Activated naive CD4-positive, alpha-beta T cell treated with anti-CD3 and anti-CD28 coated beads, Interleukin-2, amount 50 U/mL, for 72 hours (primary cell): ENCODE data around the gene FILIP1L. TPM values are rescaled to one million over a fixed set of nuclear protein-coding genes. Genes with fewer than 3 reads are reported as not detected.

Experiments
- ATAC-seq, 2 donors: fragments of 150-1000 bp; cut with Tn5 transposase; 2 replicates each; pipeline ENCODE4 v1.10.0; 2021; ENCODE audit warnings: mild to moderate bottlenecking in 2 of 2, moderate library complexity in 2 of 2
- DNase-seq, 2 donors: peaks; one replicate each; pipeline ENCODE4 v3.0.0; 2021 to 2022; ENCODE audit warnings: low spot score in 2 of 2
- H3K27ac Mint-ChIP-seq, 2 donors: one replicate each; pipeline ENCODE4 v1.8.0; 2022; ENCODE audit warnings: mild to moderate bottlenecking in 2 of 2, mixed read lengths in 2 of 2
- H3K36me3 Mint-ChIP-seq, 2 donors: one replicate each; pipeline ENCODE4 v1.8.0; 2022; ENCODE audit warnings: mixed read lengths in 2 of 2
- H3K9me3 Mint-ChIP-seq, 2 donors: one replicate each; pipeline ENCODE4 v1.8.0; 2022; ENCODE audit warnings: mixed read lengths in 2 of 2
- total RNA-seq, 2 donors: library from RNA; stranded (reverse); gene quantifications; one replicate each; pipeline ENCODE4 v1.2.3, GENCODE V29; 2022

The FILIP1L gene
- total RNA-seq, 2 donors from 2014 or later = 0.08 to 0.09 TPM

- Mint-ChIP-seq H3K9me3 (no peaks in the 10 kb centered on the region), H3K27ac (no peak overlapping the region)
- ATAC-seq = no peak
Measured at GRCh38 chr3:99881121-99881524, 233.2 kb downstream of the FILIP1L start.

GRCh38 chr3:99879275-99879674, 235.0 kb downstream of the FILIP1L start:
- H3K27ac Mint-ChIP-seq = peak overlapping the region in 1 of 2 donors; percentile 19

More at GRCh38 chr3:99881121-99881524, 233.2 kb downstream of the FILIP1L start:
- DNase-seq = no peak
- peaks cover 6% of the 10 kb centered on the region in 2 donors for H3K36me3 Mint-ChIP-seq

GRCh38 chr3:99878005-99878404, 236.3 kb downstream of the FILIP1L start:
- ATAC-seq (no peak), DNase-seq (no peak)
- no peaks in the 10 kb centered on the region for H3K36me3 Mint-ChIP-seq
- H3K27ac Mint-ChIP-seq = no peak overlapping the region
- no peaks in the 10 kb centered on the region for H3K9me3 Mint-ChIP-seq

More at GRCh38 chr3:99879275-99879674, 235.0 kb downstream of the FILIP1L start:
- no peak for ATAC-seq
- no peaks in the 10 kb centered on the region for H3K9me3 Mint-ChIP-seq
- no peak for DNase-seq
- H3K36me3 Mint-ChIP-seq = no peaks in the 10 kb centered on the region

- no peaks in the 10 kb centered on the region for H3K36me3 Mint-ChIP-seq
- no peak overlapping the region for H3K27ac Mint-ChIP-seq
- no peaks in the 10 kb centered on the region for H3K9me3 Mint-ChIP-seq
- DNase-seq (no peak), ATAC-seq (no peak)
Measured at GRCh38 chr3:99877031-99877579, 237.2 kb downstream of the FILIP1L start.

GRCh38 chr3:99875929-99876841, 238.1 kb downstream of the FILIP1L start:
- ATAC-seq = peak; percentile 95 to 96
- Mint-ChIP-seq H3K36me3 (no peaks in the 10 kb centered on the region), H3K9me3 (no peaks in the 10 kb centered on the region), H3K27ac (no peak overlapping the region)
- DNase-seq = peak; percentile 63 to 69

- H3K27ac Mint-ChIP-seq = no peak overlapping the region
- DNase-seq (no peak), ATAC-seq (peak in 1 of 2 donors; percentile 19)
- no peaks in the 10 kb centered on the region for H3K9me3 Mint-ChIP-seq
- H3K36me3 Mint-ChIP-seq = no peaks in the 10 kb centered on the region
Measured at GRCh38 chr3:99875581-99875928, 238.7 kb downstream of the FILIP1L start.

GRCh38 chr3:99874237-99875002, 239.9 kb downstream of the FILIP1L start:
- no peaks in the 10 kb centered on the region for H3K36me3 Mint-ChIP-seq
- no peak for ATAC-seq
- H3K27ac Mint-ChIP-seq = no peak overlapping the region
- DNase-seq = no peak
- no peaks in the 10 kb centered on the region for H3K9me3 Mint-ChIP-seq

DNA sequence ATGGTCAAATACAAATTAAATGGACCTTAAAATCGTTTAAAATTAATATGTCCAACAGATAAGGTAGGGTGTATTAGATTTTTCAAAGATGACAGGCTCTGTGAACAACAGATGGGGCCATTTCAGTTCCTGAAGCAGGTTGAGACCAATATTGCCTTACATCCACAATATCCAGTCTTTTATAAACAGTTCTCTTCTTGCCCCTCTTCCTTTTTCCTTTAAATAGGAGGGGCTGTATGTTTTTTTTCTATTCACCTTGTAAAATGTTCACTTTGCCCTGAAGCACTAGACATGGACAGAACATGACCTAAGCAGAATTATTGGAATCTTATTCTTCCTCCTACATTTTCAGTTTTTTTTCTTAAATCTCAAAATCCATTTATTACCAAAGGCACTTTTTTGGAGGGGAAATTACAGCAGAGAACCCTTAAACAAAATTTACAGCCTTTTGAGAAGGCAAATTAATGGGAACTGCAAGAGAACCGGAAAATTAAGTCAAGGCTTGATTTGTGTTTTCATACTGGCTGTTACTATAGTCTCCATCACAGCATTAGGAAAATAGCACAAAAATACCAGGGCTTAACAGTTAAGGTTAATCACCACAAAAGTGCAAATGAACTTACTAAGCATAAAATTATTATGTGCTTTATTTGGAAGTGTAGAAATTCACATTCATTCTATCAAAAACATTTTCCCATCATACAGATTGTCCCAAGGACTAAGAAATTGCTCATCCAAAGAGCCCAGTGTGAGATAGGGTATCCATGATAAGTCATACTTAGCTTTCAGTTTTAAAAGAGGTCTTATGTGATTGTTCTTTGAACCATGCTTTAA, 240.8 kb downstream of the FILIP1L start:
- DNase-seq (no peak), ATAC-seq (no peak)
- Mint-ChIP-seq H3K27ac (no peak overlapping the region), H3K36me3 (no peaks in the 10 kb centered on the region), H3K9me3 (no peaks in the 10 kb centered on the region)

- Mint-ChIP-seq H3K27ac (no peak overlapping the region), H3K9me3 (no peaks in the 10 kb centered on the region), H3K36me3 (no peaks in the 10 kb centered on the region)
- DNase-seq (no peak), ATAC-seq (peak; percentile 59 to 65)
Measured at GRCh38 chr3:99872923-99873254, 241.4 kb downstream of the FILIP1L start.

DNA sequence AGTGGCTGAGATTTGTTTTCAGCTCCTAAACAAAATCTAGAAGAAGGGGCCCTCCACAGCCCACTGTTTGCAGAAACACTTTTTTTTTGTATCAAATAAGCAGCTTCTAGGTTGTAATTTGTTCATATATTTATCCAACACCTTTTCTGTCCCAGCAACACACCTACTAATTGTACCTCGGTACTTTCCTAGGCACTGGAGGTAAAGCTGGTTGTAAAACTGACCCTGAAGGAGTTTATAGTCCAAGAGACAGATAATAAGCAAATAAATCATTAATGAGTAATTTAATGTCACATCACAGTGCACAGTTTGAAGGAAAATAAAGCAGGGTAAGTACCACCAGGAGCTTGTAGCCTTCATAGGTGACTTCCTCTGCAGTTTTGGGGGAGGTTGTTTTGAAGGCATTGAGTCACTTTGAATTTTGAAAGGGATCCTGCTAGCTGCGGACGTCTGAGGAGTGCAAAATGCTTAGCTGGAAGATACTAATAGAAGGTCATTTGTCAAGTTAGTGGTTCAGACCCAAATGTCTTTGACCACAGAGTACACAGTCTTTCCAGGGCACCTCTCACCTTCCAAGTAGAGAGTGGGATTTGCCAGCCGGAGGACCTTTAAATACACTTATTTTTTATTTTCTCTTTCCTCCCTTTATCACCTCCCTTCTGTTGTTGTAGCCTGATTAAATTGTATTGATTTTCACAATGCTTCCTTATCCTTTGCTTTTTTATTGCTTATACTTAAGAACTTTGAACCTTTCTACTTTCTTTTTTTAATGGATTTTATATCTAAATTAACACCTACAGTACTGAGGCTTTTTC, 242.9 kb downstream of the FILIP1L start:
- ATAC-seq (no peak), DNase-seq (no peak)
- no peaks in the 10 kb centered on the region for H3K36me3 Mint-ChIP-seq
- no peaks in the 10 kb centered on the region for H3K9me3 Mint-ChIP-seq
- H3K27ac Mint-ChIP-seq = no peak overlapping the region

GRCh38 chr3:99870712-99871111, 243.6 kb downstream of the FILIP1L start:
- H3K9me3 Mint-ChIP-seq = no peaks in the 10 kb centered on the region
- DNase-seq (no peak), ATAC-seq (no peak)
- H3K36me3 Mint-ChIP-seq = no peaks in the 10 kb centered on the region
- H3K27ac Mint-ChIP-seq = no peak overlapping the region

DNA sequence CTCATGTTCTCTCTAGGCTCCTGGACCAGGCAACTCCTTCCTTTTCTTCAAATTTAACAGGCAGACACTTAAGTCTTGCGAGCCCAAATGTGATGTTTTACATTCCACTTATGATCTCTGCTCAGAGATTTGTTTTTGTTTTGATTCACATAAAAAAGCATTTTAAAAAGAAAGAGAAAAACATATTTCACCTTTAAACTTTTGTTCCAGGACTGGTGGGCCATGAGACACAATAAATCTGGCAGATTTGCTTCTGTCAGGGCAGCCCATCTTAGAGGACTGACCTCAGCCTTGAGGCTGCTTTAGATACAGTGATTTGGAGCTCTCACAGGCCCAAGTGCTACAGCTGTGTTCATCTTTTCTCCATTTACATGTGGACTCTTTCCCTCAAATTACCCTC, 244.7 kb downstream of the FILIP1L start:
- no peaks in the 10 kb centered on the region for H3K9me3 Mint-ChIP-seq
- no peaks in the 10 kb centered on the region for H3K36me3 Mint-ChIP-seq
- no peak for ATAC-seq
- H3K27ac Mint-ChIP-seq = no peak overlapping the region
- DNase-seq = no peak

DNA sequence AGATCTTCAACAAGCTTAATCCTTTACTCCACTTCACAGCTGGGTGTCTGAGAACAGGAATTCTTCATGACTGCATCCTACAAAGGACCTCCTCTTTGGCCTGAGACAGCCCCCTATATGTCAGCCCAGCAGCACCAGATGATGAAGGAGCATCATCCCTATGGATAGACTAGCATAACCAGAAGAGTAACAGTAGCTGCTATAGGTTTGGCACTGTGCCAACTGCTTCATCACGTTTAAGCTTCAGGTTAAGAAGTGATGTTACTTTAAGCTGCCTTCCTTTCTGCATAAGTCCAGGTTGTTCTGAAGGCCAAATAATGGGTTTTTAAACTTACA, 246.0 kb downstream of the FILIP1L start:
- Mint-ChIP-seq H3K9me3 (no peaks in the 10 kb centered on the region), H3K27ac (peak overlapping the region in 1 of 2 donors; percentile 30), H3K36me3 (no peaks in the 10 kb centered on the region)
- DNase-seq (peak in 1 of 2 donors; percentile 14), ATAC-seq (no peak)

DNA sequence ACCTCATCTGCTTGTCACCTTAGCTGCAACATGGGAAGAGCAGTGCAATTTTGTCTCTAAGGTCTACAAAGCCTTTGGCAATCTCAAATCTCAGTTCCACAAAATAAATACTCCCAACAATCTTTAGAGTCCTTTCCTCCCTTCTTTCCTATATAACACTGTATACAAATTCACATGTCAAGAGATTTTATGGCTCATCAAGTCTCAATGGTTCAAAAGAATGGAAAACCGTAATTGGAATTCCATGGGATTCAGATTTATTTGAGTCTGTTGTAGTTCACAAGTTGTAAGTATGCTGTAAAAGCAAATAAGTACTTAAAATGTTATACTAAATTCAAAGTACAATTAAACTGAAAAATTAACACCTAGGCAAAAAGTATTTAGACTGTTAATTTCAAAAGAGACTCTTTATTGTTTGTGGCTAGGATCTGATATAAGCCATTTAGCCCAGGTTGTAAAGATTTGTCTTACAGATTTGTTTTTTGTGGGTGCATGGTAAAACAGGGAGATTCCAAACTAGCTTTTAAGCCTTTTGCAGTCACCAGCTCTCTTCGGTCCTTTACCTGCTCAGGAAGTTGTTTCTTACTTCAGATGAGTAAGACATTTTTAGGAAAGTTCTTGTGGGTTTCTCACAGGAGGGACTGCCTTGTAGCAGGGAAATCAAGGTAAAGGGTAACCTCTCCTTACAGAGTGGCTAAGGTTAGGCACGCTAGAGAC, 246.5 kb downstream of the FILIP1L start:
- ATAC-seq = peak; percentile 59 to 62
- H3K36me3 Mint-ChIP-seq = peaks cover 0 to 4% of the 10 kb centered on the region in 2 donors
- DNase-seq = no peak
- H3K27ac Mint-ChIP-seq = peak overlapping the region in 1 of 2 donors; percentile 30
- H3K9me3 Mint-ChIP-seq = no peaks in the 10 kb centered on the region

- Mint-ChIP-seq H3K27ac (no peak overlapping the region), H3K36me3 (peaks cover 0 to 6% of the 10 kb centered on the region in 2 donors), H3K9me3 (no peaks in the 10 kb centered on the region)
- ATAC-seq = peak; percentile 40 to 68
- DNase-seq = no peak
Measured at GRCh38 chr3:99866261-99866761, 248.0 kb downstream of the FILIP1L start.
